CD14-positive monocyte (primary cell): ENCODE results near the gene MAP3K19. TPM values are rescaled to one million over a fixed set of nuclear protein-coding genes. Genes with fewer than 3 reads are reported as not detected.
"Not testable (repeated sequence)": the region's sequence is repeated elsewhere in the genome, so short reads cannot be mapped to it uniquely, and the experiment has no call there.

Source experiments
- DNase-seq, 3 donors: peaks; one replicate each; pipeline ENCODE4 v3.0.0-alpha.2; 2011 to 2022
- H2AFZ ChIP-seq: 2 replicates; pipeline ENCODE4 v1.6.0; 2012; ENCODE audit warnings: mild to moderate bottlenecking, low read depth, low read length, inconsistent platforms; ENCODE audit not compliant: insufficient read depth, poor library complexity, severe bottlenecking
- H3K27ac ChIP-seq, 2 donors: 1 replicate in 1 of 2; 2 replicates in 1 of 2; pipeline ENCODE4 v1.5.1; 2012 to 2013; ENCODE audit warnings: low read length in 2 of 2, control low read depth in 1 of 2, inconsistent platforms in 1 of 2, low read depth in 1 of 2, mild to moderate bottlenecking in 1 of 2
- H3K27me3 ChIP-seq, 2 donors: one replicate each; pipeline versions ENCODE4 v1.6.0 to v1.6.1; 2011 to 2013; ENCODE audit warnings: low read length in 2 of 2; ENCODE audit not compliant: control insufficient read depth in 2 of 2, insufficient read depth in 2 of 2
- H3K36me3 ChIP-seq, 2 donors: replicated peaks in 1 of 2; 1 replicate in 1 of 2; 2 replicates in 1 of 2; pipeline versions ENCODE4 v1.5.1 to v1.6.1; 2012 to 2013; ENCODE audit warnings: low read length in 2 of 2, control low read depth in 1 of 2, inconsistent platforms in 1 of 2, mild to moderate bottlenecking in 1 of 2; ENCODE audit not compliant: insufficient read depth in 2 of 2, control insufficient read depth in 1 of 2
- H3K4me1 ChIP-seq, 2 donors: 1 replicate in 1 of 2; 2 replicates in 1 of 2; pipeline versions ENCODE4 v1.5.1 to v1.6.1; 2012 to 2013; ENCODE audit warnings: low read length in 2 of 2, control low read depth in 1 of 2, inconsistent platforms in 1 of 2, mild to moderate bottlenecking in 1 of 2, moderate library complexity in 1 of 2; ENCODE audit not compliant: insufficient read depth in 2 of 2, control insufficient read depth in 1 of 2
- H3K4me2 ChIP-seq: replicated peaks from 2 replicates; pipeline ENCODE3; 2012; ENCODE audit warnings: low read length, moderate library complexity, mild to moderate bottlenecking; ENCODE audit not compliant: poor library complexity, severe bottlenecking; ENCODE audit errors: extremely low read depth
- H3K4me3 ChIP-seq, 3 experiments: fragments of 200-600 bp in 1 of 3; sonication (generic) in 1 of 3; replicated peaks in 1 of 3; 1 replicate in 2 of 3; 2 replicates in 1 of 3; pipeline ENCODE4 v1.5.1; 2011 to 2013; ENCODE audit warnings: low read length in 3 of 3, mild to moderate bottlenecking in 3 of 3, control low read depth in 2 of 3, low read depth in 2 of 3, inconsistent platforms in 1 of 3, moderate library complexity in 1 of 3
- H3K79me2 ChIP-seq: 2 replicates; pipeline ENCODE4 v1.6.0; 2012; ENCODE audit warnings: mild to moderate bottlenecking, control low read depth, inconsistent platforms, low read length, moderate library complexity; ENCODE audit not compliant: insufficient read depth
- H3K9ac ChIP-seq: 2 replicates; pipeline ENCODE4 v1.6.0; 2017; ENCODE audit warnings: low read length, mild to moderate bottlenecking; ENCODE audit not compliant: insufficient read depth, poor library complexity, severe bottlenecking
- H3K9me3 ChIP-seq, 2 donors: replicated peaks in 1 of 2; 1 replicate in 1 of 2; 2 replicates in 1 of 2; pipeline versions ENCODE4 v1.5.1 to v1.6.1; 2012 to 2013; ENCODE audit warnings: low read length in 2 of 2, control low read depth in 1 of 2; ENCODE audit not compliant: control insufficient read depth in 1 of 2, insufficient read depth in 1 of 2
- H4K20me1 ChIP-seq: 2 replicates; pipeline ENCODE4 v1.6.0; 2012; ENCODE audit warnings: mild to moderate bottlenecking, low read length, control low read depth, moderate library complexity; ENCODE audit not compliant: insufficient read depth
- H3K27ac Mint-ChIP-seq, 7 donors: one replicate each; pipeline ENCODE4 v1.8.0; 2020; ENCODE audit warnings: mild to moderate bottlenecking in 7 of 7, mixed read lengths in 7 of 7, moderate library complexity in 6 of 7, inconsistent platforms in 2 of 7
- H3K27me3 Mint-ChIP-seq, 3 donors: one replicate each; pipeline ENCODE4 v1.8.0; 2021 to 2022; ENCODE audit warnings: low read depth in 3 of 3, mild to moderate bottlenecking in 3 of 3, mixed read lengths in 3 of 3, moderate library complexity in 3 of 3, inconsistent platforms in 1 of 3
- H3K36me3 Mint-ChIP-seq, 2 donors: one replicate each; pipeline ENCODE4 v1.8.0; 2020; ENCODE audit warnings: mixed read lengths in 2 of 2, inconsistent platforms in 1 of 2, mild to moderate bottlenecking in 1 of 2
- H3K4me1 Mint-ChIP-seq: one replicate; pipeline ENCODE4 v1.8.0; 2020; ENCODE audit warnings: mild to moderate bottlenecking, mixed read lengths
- H3K4me3 Mint-ChIP-seq, 2 donors: one replicate each; pipeline ENCODE4 v1.8.0; 2020; ENCODE audit warnings: mild to moderate bottlenecking in 2 of 2, mixed read lengths in 2 of 2, moderate library complexity in 1 of 2
- H3K9me3 Mint-ChIP-seq, 7 donors: one replicate each; pipeline ENCODE4 v1.8.0; 2020 to 2022; ENCODE audit warnings: mixed read lengths in 7 of 7, mild to moderate bottlenecking in 6 of 7, moderate library complexity in 6 of 7, inconsistent platforms in 2 of 7
- WGBS: methylation state at CpG from one replicate; pipeline ENCODE4 v1.1.5; 2013; ENCODE audit warnings: missing lambda C conversion rate; ENCODE audit not compliant: insufficient coverage; 5-methylcytosine and 5-hydroxymethylcytosine counted together
- intact Hi-C, 2 donors: fragments of 100-400 bp; cut with micrococcal nuclease; formaldehyde crosslinking; loops; one replicate each; pipeline versions ENCODE4 v1.15.0 to v1.15.1; 2023
- polyA plus RNA-seq, 3 donors: library from polyadenylated mRNA; depleted of rRNA in 1 of 3; unstranded in 2 of 3; stranded (reverse) in 1 of 3; fragments of 300-500 nt in 2 of 3; fragments of >200 nt in 1 of 3; fragmentation: Illumina TruSeq in 2 of 3; gene quantifications; 1 replicate in 2 of 3; 2 replicates in 1 of 3; pipeline ENCODE4 v1.2.3, GENCODE V29; 2012 to 2021
- TF ChIP-seq, protein P1 (sequence below): fragments of 200-600 bp; IDR thresholded peaks from one replicate; pipeline ENCODE4 v1.8.0; 2022; ENCODE audit warnings: antibody characterized with exemption, mild to moderate bottlenecking

Gene MAP3K19
- polyA plus RNA-seq, 3 donors = not detected

DNA sequence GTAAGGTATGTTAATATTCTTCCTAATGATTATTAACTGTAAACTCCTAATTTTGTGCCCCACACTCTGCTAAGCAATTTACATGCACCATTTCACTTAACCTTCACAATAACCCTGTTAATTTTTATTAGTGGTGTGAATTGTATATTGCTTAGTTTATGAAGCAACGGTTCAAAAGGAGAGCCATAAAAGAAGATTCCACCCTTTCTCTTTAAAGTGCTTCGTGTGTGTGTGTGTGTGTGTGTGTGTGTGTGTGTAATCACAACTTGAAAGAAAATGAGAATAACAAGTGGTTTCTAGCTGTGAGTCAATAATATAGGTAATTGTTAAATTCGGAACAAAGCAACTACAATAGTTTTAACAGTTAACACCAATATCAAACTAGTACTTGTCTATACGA lies 68.0 kb downstream of the MAP3K19 start:
- no peak for DNase-seq
- intact Hi-C loops = no loop called here
- no peak overlapping the region for H3K4me3 ChIP-seq
- no peak overlapping the region for H3K27ac ChIP-seq
- Mint-ChIP-seq H3K9me3 (peaks cover 7 to 11% (median 10%) of the 10 kb centered on the region in 7 donors), H3K4me3 (no peak overlapping the region), H3K4me1 (peaks cover 13% of the 10 kb centered on the region), H3K27ac (no peak overlapping the region), H3K36me3 (no peaks in the 10 kb centered on the region), H3K27me3 (peaks cover 0 to under 1% (median 0%) of the 10 kb centered on the region in 3 donors)
- no peaks in the 10 kb centered on the region for H3K36me3 ChIP-seq
- H3K4me1 ChIP-seq = peaks cover 0 to 6% of the 10 kb centered on the region in 2 donors
- H3K4me2 ChIP-seq = no peak overlapping the region
- no peak overlapping the region for H3K9ac ChIP-seq
- TF ChIP-seq, protein P1, sequence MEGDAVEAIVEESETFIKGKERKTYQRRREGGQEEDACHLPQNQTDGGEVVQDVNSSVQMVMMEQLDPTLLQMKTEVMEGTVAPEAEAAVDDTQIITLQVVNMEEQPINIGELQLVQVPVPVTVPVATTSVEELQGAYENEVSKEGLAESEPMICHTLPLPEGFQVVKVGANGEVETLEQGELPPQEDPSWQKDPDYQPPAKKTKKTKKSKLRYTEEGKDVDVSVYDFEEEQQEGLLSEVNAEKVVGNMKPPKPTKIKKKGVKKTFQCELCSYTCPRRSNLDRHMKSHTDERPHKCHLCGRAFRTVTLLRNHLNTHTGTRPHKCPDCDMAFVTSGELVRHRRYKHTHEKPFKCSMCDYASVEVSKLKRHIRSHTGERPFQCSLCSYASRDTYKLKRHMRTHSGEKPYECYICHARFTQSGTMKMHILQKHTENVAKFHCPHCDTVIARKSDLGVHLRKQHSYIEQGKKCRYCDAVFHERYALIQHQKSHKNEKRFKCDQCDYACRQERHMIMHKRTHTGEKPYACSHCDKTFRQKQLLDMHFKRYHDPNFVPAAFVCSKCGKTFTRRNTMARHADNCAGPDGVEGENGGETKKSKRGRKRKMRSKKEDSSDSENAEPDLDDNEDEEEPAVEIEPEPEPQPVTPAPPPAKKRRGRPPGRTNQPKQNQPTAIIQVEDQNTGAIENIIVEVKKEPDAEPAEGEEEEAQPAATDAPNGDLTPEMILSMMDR = no peak
- H4K20me1 ChIP-seq = no peaks in the 10 kb centered on the region
- H3K79me2 ChIP-seq = no peaks in the 10 kb centered on the region
- no peaks in the 10 kb centered on the region for H3K27me3 ChIP-seq
- H3K9me3 ChIP-seq = peaks cover 7 to 11% of the 10 kb centered on the region in 2 donors
- no CpG with 5 or more reads among the region's 4 CpGs for WGBS
- H2AFZ ChIP-seq = no peak overlapping the region

DNA sequence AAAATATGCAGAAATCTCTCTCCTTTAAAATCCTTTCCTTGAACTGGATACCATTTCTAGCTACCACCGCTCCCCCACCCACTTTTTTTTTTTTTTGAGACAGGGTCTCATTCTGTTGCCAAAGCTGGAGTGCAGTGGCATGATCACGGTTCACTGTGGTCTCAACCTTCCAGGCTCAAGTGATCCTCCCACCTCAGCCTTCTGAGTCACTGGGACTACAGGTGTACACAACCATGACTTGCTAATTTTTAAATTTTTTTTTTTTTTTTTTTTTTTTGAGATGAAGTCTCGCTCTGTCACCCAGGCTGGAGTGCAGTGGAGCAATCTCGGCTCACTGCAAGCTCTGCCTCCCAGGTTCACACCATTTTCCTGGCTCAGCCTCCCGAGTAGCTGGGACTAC lies 70.1 kb downstream of the MAP3K19 start:
- H3K4me2 ChIP-seq, H3K4me1 Mint-ChIP-seq, H3K4me3 ChIP-seq, H3K27ac ChIP-seq, H3K4me1 ChIP-seq, intact Hi-C loops, H3K9ac ChIP-seq, DNase-seq, H3K36me3 ChIP-seq, H2AFZ ChIP-seq, H3K36me3 Mint-ChIP-seq, H4K20me1 ChIP-seq, H3K27me3 Mint-ChIP-seq, H3K79me2 ChIP-seq, H3K27me3 ChIP-seq, H3K4me3 Mint-ChIP-seq, H3K27ac Mint-ChIP-seq: not testable (repeated sequence)
- WGBS = 90% methylated on average over 2 of the region's 5 CpGs
- H3K9me3 Mint-ChIP-seq = peaks cover 16 to 30% (median 21%) of the 10 kb centered on the region in 7 donors
- H3K9me3 ChIP-seq = peaks cover 16 to 21% of the 10 kb centered on the region in 2 donors
